ENCODE results near the gene UBE2E2. TPM values are rescaled to one million over a fixed set of nuclear protein-coding genes. Genes with fewer than 3 reads are reported as not detected.

Gene UBE2E2
- total RNA-seq, 1 donor from 2014 or later, result 28.7 TPM

DNA sequence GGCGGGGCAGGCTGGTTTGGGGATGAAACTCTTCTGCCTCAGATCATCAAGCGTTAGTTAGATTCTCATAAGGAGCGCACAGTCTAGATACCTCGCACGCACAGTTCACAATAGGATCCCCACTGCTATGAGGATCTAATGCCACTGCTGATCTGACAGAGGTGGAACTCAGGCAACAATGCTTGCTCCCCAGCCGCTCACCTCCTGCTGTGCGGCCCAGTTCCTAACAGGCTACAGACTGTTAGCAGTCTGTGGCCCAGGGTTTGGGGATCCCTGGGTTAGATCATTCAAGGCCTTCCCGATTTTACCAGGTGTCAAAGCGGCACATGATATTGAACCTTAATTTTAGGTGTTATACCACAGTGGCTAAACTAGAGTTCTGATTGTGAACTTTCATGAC lies 232.8 kb downstream of the UBE2E2 start:
- Histone ChIP-seq H3K27me3 (ENCODE audit: control insufficient read depth, insufficient read depth, low read length) (no peaks in the 10 kb centered on the region), H3K36me3 (ENCODE audit: control insufficient read depth, insufficient read depth, low read length) (no peaks in the 10 kb centered on the region), H3K4me3 (ENCODE audit: low read depth, low read length) (no peak overlapping the region)
- no peak for DNase-seq (ENCODE audit: low read depth)
- TF ChIP-seq, protein P1, sequence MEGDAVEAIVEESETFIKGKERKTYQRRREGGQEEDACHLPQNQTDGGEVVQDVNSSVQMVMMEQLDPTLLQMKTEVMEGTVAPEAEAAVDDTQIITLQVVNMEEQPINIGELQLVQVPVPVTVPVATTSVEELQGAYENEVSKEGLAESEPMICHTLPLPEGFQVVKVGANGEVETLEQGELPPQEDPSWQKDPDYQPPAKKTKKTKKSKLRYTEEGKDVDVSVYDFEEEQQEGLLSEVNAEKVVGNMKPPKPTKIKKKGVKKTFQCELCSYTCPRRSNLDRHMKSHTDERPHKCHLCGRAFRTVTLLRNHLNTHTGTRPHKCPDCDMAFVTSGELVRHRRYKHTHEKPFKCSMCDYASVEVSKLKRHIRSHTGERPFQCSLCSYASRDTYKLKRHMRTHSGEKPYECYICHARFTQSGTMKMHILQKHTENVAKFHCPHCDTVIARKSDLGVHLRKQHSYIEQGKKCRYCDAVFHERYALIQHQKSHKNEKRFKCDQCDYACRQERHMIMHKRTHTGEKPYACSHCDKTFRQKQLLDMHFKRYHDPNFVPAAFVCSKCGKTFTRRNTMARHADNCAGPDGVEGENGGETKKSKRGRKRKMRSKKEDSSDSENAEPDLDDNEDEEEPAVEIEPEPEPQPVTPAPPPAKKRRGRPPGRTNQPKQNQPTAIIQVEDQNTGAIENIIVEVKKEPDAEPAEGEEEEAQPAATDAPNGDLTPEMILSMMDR (IDR thresholded peaks at IDR 0.05; ENCODE audit: insufficient read depth, low read length, poor library complexity, severe bottlenecking), result no peak

DNA sequence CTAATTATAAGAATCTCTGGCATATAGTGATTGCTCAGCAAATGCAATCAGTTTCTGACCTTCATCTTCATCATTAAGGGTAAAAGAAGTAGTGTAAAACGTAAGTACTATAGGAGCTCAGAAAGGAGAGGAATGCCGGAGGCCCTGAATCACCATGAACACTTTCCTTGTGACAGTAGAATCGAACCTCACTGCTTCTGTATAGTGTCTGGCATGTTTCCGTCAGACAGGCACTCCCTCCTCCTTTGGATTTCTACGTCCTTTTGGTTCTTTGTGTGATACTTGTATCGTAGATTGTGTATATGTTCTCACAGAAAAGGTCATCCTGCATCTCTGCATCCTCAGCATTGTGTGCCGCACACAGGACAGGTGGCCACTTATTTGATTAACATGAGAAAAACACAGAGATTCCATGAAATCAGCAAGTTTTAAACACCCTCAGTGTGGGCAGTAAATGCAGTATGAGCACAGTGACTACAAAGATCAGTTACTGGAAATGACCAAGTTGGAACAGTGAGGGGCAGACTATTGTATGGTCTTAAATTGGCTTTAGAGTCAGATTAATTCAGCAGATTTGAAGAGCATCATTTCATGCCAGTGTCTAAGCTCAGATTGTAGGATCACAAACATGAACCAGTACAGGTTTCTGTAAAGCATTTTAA lies 234.5 kb downstream of the UBE2E2 start:
- no peak for DNase-seq (ENCODE audit: low read depth)
- Histone ChIP-seq H3K4me3 (ENCODE audit: low read depth, low read length) (no peak overlapping the region), H3K27me3 (ENCODE audit: control insufficient read depth, insufficient read depth, low read length) (no peaks in the 10 kb centered on the region), H3K36me3 (ENCODE audit: control insufficient read depth, insufficient read depth, low read length) (no peaks in the 10 kb centered on the region)
- TF ChIP-seq, protein P1 (IDR thresholded peaks at IDR 0.05; ENCODE audit: insufficient read depth, low read length, poor library complexity, severe bottlenecking), result no peak

DNA sequence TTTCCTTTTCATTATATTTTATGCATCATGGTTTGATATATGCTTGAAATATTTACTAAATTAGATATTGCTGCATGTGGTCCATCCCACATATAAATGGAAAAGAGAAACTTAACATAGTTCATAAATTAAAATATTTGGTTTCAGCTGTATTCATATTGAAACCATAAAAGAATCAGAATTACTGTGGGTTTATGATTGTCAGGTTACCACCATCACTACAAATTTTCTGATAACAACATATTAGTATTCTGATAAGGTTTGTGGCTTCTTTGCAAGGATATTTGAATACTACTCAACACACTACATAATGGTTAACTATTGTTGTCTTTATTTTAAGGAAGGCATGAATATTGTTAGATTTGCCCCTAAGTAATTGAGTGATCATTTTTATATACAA lies 235.5 kb downstream of the UBE2E2 start:
- no peaks in the 10 kb centered on the region for H3K36me3 ChIP-seq (ENCODE audit: control insufficient read depth, insufficient read depth, low read length)
- no peak for DNase-seq (ENCODE audit: low read depth)
- TF ChIP-seq, protein P1 (IDR thresholded peaks at IDR 0.05; ENCODE audit: insufficient read depth, low read length, poor library complexity, severe bottlenecking), result no peak
- H3K27me3 ChIP-seq (ENCODE audit: control insufficient read depth, insufficient read depth, low read length), result no peaks in the 10 kb centered on the region
- no peak overlapping the region for H3K4me3 ChIP-seq (ENCODE audit: low read depth, low read length)

DNA sequence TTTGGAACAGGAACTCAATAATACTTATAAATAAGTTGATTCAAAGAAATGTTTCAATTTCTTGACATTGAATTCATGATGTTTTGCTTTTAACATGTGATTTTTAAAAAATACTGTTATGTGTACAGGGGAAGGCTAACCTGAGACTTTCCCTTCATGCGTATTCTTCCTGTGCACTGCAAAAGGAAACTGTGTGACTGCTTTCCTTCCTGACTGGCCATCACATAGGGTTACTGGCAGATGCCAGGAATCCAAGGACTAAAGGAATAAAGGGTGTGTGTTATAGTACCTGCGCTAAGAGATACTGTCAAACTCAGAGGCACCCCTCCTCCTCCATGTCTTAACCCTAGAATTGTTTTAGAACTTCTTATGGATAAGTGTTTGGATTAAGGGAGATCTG lies 236.0 kb downstream of the UBE2E2 start:
- TF ChIP-seq, protein P1 (IDR thresholded peaks at IDR 0.05; ENCODE audit: insufficient read depth, low read length, poor library complexity, severe bottlenecking), result no peak
- DNase-seq (ENCODE audit: low read depth), result no peak

DNA sequence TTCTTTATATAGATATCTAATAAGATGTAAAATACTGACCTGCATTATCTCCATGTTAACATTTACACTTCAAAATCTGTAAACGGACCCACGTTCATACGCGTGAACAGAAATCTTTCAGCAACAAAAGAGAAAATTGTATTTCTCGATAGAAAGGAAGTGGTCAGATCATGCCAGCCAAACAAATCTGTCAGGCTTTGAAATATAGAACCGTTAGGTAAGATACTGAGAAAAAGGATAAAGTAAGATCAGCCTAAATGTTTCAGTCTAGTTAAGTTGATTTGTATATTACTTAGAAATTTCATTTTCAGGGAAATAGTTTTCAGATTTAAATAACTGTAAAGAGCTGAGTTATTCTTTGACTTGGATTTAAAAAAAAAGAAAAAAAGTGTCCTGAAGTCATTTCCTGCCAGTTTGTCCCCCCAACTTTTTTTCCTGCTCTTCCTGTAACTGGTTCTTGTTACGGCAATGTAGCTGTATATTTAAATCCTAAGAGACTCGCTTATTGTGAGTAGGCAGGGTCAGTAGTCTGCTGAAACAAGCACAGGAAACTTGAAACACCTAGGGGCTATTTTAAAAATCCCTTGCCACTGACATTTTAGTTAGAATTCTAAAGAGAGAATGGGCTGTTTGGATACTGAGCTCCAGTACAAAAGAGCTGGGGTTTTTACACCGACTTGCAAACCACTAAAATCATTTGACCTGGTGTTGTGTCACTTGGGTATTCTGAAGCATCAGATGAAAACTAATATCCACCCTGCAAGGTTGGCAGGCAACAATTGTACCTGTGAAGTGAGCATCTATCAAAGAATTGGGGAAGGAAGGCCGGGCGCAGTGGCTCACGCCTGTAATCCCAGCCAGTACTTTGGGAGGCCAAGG lies 237.5 kb downstream of the UBE2E2 start:
- Histone ChIP-seq H3K27me3 (ENCODE audit: control insufficient read depth, insufficient read depth, low read length) (no peaks in the 10 kb centered on the region), H3K4me3 (ENCODE audit: low read depth, low read length) (no peak overlapping the region), H3K36me3 (ENCODE audit: control insufficient read depth, insufficient read depth, low read length) (no peaks in the 10 kb centered on the region)
- DNase-seq (ENCODE audit: low read depth), result no peak
- TF ChIP-seq, protein P1 (IDR thresholded peaks at IDR 0.05; ENCODE audit: insufficient read depth, low read length, poor library complexity, severe bottlenecking), result no peak

More for the DNA sequence above, 236.0 kb downstream of the UBE2E2 start:
- Histone ChIP-seq H3K27me3 (ENCODE audit: control insufficient read depth, insufficient read depth, low read length) (no peaks in the 10 kb centered on the region), H3K36me3 (ENCODE audit: control insufficient read depth, insufficient read depth, low read length) (no peaks in the 10 kb centered on the region), H3K4me3 (ENCODE audit: low read depth, low read length) (no peak overlapping the region)

All from kidney epithelial cell (primary cell).